GM12801 (cell line): Measurements from ENCODE around the gene DTNA.

Experiments
- CTCF ChIP-seq: IDR thresholded peaks from one replicate; pipeline ENCODE4 v1.5.1; 2011; ENCODE audit warnings: control low read depth; ENCODE audit not compliant: insufficient read length; ENCODE audit errors: extremely low read depth

The DTNA gene

GRCh38 chr18:34862561-34862960 lies 152.5 kb downstream of the DTNA start:
- no peak for TF ChIP-seq CTCF

GRCh38 chr18:34863702-34864101 lies 153.6 kb downstream of the DTNA start:
- no peak for TF ChIP-seq CTCF

- TF ChIP-seq CTCF, result no peak
Observed at GRCh38 chr18:34864836-34865497, 154.9 kb downstream of the DTNA start.

- no peak for TF ChIP-seq CTCF
Observed at GRCh38 chr18:34866310-34866709, 156.2 kb downstream of the DTNA start.

GRCh38 chr18:34866739-34867138 lies 156.6 kb downstream of the DTNA start:
- TF ChIP-seq CTCF, result no peak

GRCh38 chr18:34867520-34867919 lies 157.4 kb downstream of the DTNA start:
- TF ChIP-seq CTCF, result no peak

- no peak for TF ChIP-seq CTCF
Observed at GRCh38 chr18:34870555-34871310, 160.6 kb downstream of the DTNA start.
